Panc1 (cell line): Measurements from ENCODE around the gene NUCB2.

Experiments used
- POLR2AphosphoS5 ChIP-seq: IDR thresholded peaks from 2 replicates; pipeline ENCODE4 v1.6.1; 2012; ENCODE audit warnings: mild to moderate bottlenecking, low read depth, low read length, moderate library complexity
- REST ChIP-seq, 2 experiments: IDR thresholded peaks; 2 replicates each; pipeline ENCODE4 v1.6.1; 2011 to 2012; ENCODE audit warnings: low read depth in 2 of 2, control low read depth in 1 of 2, low read length in 1 of 2, mild to moderate bottlenecking in 1 of 2, moderate library complexity in 1 of 2; ENCODE audit not compliant: insufficient read depth in 1 of 2
- SIN3A ChIP-seq: IDR thresholded peaks from 2 replicates; pipeline ENCODE4 v1.6.1; 2012; ENCODE audit warnings: low read depth, mild to moderate bottlenecking, low read length, moderate library complexity, borderline replicate concordance; ENCODE audit not compliant: insufficient read depth
- TF ChIP-seq, protein P1 (sequence below): fragments of 450-650 bp; IDR thresholded peaks from 2 replicates; pipeline ENCODE4 v1.5.1; 2017; ENCODE audit warnings: mild to moderate bottlenecking

- no peak for TF ChIP-seq POLR2AphosphoS5
- TF ChIP-seq, protein P1, sequence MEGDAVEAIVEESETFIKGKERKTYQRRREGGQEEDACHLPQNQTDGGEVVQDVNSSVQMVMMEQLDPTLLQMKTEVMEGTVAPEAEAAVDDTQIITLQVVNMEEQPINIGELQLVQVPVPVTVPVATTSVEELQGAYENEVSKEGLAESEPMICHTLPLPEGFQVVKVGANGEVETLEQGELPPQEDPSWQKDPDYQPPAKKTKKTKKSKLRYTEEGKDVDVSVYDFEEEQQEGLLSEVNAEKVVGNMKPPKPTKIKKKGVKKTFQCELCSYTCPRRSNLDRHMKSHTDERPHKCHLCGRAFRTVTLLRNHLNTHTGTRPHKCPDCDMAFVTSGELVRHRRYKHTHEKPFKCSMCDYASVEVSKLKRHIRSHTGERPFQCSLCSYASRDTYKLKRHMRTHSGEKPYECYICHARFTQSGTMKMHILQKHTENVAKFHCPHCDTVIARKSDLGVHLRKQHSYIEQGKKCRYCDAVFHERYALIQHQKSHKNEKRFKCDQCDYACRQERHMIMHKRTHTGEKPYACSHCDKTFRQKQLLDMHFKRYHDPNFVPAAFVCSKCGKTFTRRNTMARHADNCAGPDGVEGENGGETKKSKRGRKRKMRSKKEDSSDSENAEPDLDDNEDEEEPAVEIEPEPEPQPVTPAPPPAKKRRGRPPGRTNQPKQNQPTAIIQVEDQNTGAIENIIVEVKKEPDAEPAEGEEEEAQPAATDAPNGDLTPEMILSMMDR = no peak
- no peak for TF ChIP-seq REST (IDR thresholded peaks at IDR 0.05; ENCODE audit: insufficient read depth in 1 of 2, low read depth in 2 of 2, low read length in 1 of 2)
- no peak for TF ChIP-seq SIN3A
Measured at GRCh38 chr11:17266781-17267180, 9.8 kb upstream of the NUCB2 start.
